Measurements from ENCODE around the gene NPHP4. TPM values are rescaled to one million over a fixed set of nuclear protein-coding genes. Genes with fewer than 3 reads are reported as not detected.

The NPHP4 gene
- total RNA-seq, 2 experiments from 2014 or later, result 6.2 to 7.7 TPM

DNA sequence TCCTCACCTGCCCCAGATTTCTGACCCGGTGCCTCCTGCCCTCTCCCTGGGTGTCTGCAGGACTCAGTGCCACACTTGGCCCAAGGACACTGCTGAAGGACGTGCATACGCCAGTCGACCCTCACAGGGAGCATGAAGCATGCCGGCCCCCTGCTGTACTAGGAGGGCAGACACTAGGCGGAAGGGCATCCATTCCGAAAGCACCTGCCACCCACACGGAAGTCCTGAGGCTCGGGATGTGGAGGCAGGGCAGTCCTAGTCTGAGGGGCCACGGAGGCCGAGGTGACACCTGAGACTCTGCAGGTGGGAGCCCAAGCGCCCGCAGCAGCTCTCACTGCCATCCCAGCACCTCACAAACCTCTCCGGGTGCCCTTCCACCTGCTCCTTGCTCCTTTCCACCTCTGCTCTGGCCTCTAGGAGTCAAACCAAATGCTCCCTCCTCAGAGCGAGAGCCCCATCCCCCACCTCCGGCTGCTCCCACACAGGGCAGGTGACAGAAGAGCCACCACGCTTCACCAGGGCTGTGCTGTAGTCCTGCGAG, 2.4 kb downstream of the NPHP4 start:
- Histone ChIP-seq H3K36me3 (ENCODE audit: insufficient read depth, low read length) (no peaks in the 10 kb centered on the region), H3K27me3 (ENCODE audit: control insufficient read depth in 1 of 2, insufficient read depth in 2 of 2, low read length in 2 of 2) (no peaks in the 10 kb centered on the region), H3K9me3 (ENCODE audit: control insufficient read depth in 1 of 2, insufficient read depth in 1 of 2, low read length in 2 of 2) (no peaks in the 10 kb centered on the region), H3K4me3 (ENCODE audit: low read length) (no peak overlapping the region), H3K4me1 (ENCODE audit: insufficient read depth, low read length) (peaks cover 27% of the 10 kb centered on the region), H3K27ac (ENCODE audit: low read depth in 1 of 2, low read length in 2 of 2) (no peak overlapping the region)
- peak in 1 of 14 experiments; percentile 18 for DNase-seq
- Mint-ChIP-seq H3K4me3 (peak overlapping the region; percentile 93), H3K27me3 (no peaks in the 10 kb centered on the region), H3K4me1 (ENCODE audit: low read depth) (peaks cover 29% of the 10 kb centered on the region), H3K9me3 (no peaks in the 10 kb centered on the region), H3K36me3 (ENCODE audit: low read depth) (peaks cover 17% of the 10 kb centered on the region), H3K27ac (no peak overlapping the region)
- CTCF ChIA-PET, result no interaction called here
- intact Hi-C loops (cut with DNase I, micrococcal nuclease), result loop anchor here in 1 of 2 experiments (5.0 to 10.0 kb wide), 2 partner anchors 795 to 1968 kb away; partner anchors contain the start of gene CAMTA1
- POLR2A ChIA-PET, result no interaction called here
- no peak for ATAC-seq (ENCODE audit: poor library complexity)
- TF ChIP-seq, protein P1, sequence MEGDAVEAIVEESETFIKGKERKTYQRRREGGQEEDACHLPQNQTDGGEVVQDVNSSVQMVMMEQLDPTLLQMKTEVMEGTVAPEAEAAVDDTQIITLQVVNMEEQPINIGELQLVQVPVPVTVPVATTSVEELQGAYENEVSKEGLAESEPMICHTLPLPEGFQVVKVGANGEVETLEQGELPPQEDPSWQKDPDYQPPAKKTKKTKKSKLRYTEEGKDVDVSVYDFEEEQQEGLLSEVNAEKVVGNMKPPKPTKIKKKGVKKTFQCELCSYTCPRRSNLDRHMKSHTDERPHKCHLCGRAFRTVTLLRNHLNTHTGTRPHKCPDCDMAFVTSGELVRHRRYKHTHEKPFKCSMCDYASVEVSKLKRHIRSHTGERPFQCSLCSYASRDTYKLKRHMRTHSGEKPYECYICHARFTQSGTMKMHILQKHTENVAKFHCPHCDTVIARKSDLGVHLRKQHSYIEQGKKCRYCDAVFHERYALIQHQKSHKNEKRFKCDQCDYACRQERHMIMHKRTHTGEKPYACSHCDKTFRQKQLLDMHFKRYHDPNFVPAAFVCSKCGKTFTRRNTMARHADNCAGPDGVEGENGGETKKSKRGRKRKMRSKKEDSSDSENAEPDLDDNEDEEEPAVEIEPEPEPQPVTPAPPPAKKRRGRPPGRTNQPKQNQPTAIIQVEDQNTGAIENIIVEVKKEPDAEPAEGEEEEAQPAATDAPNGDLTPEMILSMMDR (IDR thresholded peaks at IDR 0.05), result no peak

DNA sequence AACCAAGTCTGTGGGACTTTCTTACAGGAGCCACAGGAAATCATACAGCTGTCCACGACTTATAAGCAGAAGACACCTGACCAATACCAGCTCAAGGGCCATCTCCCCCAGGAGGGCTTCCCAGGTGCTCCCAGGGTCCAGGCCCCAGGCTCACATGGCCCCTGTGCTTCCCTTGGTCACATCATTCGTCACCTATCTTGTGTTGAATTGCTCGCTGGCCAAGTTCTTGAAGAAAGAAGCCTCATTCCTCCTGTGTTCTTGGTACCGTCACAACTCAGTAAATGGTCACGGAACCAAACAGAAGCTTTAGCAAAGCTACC, 3.0 kb downstream of the NPHP4 start:
- Histone ChIP-seq H3K27me3 (ENCODE audit: control insufficient read depth in 1 of 2, insufficient read depth in 2 of 2, low read length in 2 of 2) (no peaks in the 10 kb centered on the region), H3K27ac (ENCODE audit: low read depth in 1 of 2, low read length in 2 of 2) (no peak overlapping the region), H3K4me1 (ENCODE audit: insufficient read depth, low read length) (peaks cover 22% of the 10 kb centered on the region), H3K36me3 (ENCODE audit: insufficient read depth, low read length) (no peaks in the 10 kb centered on the region), H3K4me3 (ENCODE audit: low read length) (no peak overlapping the region), H3K9me3 (ENCODE audit: control insufficient read depth in 1 of 2, insufficient read depth in 1 of 2, low read length in 2 of 2) (no peaks in the 10 kb centered on the region)
- Mint-ChIP-seq H3K4me1 (ENCODE audit: low read depth) (peaks cover 24% of the 10 kb centered on the region), H3K27ac (no peak overlapping the region), H3K27me3 (no peaks in the 10 kb centered on the region), H3K36me3 (ENCODE audit: low read depth) (peaks cover 12% of the 10 kb centered on the region), H3K4me3 (peak overlapping the region; percentile 51), H3K9me3 (no peaks in the 10 kb centered on the region)
- ChIA-PET CTCF (no interaction called here), POLR2A (no interaction called here)
- DNase-seq (no peak), ATAC-seq (ENCODE audit: poor library complexity) (no peak)
- TF ChIP-seq, protein P1 (IDR thresholded peaks at IDR 0.05), result no peak
- intact Hi-C loops (cut with DNase I, micrococcal nuclease), result no loop called here

DNA sequence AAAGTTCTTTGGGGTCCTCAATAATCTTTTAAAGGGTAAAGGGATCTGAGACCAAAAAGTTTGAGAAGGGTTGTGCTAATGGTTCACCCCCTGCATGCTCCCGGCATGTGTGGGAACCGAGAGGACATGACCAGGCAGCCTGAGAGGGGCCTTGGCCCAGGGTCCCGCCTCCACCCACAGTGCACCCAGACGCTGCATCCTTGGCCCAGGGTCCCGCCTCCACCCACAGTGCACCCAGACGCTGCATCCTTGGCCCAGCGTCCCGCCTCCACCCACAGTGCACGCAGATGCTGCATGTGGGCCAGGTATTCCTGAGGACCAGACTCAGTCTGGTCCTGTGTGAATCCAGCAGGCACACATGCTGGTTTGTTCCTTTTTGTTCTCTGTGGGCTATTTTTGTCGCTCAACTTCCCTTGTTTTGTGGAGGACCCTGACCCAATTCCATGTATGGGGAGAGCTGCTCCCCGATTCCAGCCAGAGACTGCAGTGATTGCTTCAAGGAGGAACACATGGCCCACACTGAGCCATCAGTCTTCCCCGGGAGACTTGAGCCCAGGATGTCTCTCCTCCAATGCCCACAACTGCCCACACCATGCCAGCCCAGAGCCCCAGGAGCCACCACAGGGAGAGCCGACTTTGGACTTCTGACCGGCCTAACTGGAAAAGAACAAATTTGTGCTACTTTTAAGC, 3.5 kb downstream of the NPHP4 start:
- ATAC-seq (ENCODE audit: poor library complexity) (no peak), DNase-seq (no peak)
- Histone ChIP-seq H3K27me3 (ENCODE audit: control insufficient read depth in 1 of 2, insufficient read depth in 2 of 2, low read length in 2 of 2) (no peaks in the 10 kb centered on the region), H3K27ac (ENCODE audit: low read depth in 1 of 2, low read length in 2 of 2) (no peak overlapping the region), H3K4me1 (ENCODE audit: insufficient read depth, low read length) (peaks cover 17% of the 10 kb centered on the region), H3K4me3 (ENCODE audit: low read length) (no peak overlapping the region), H3K36me3 (ENCODE audit: insufficient read depth, low read length) (no peaks in the 10 kb centered on the region), H3K9me3 (ENCODE audit: control insufficient read depth in 1 of 2, insufficient read depth in 1 of 2, low read length in 2 of 2) (no peaks in the 10 kb centered on the region)
- CTCF ChIA-PET, result no interaction called here
- POLR2A ChIA-PET, result no interaction called here
- intact Hi-C loops (cut with DNase I, micrococcal nuclease), result no loop called here
- no peak overlapping the region for H3K27ac Mint-ChIP-seq
- peaks cover 19% of the 10 kb centered on the region for H3K4me1 Mint-ChIP-seq (ENCODE audit: low read depth)
- peak overlapping the region; percentile 51 for H3K4me3 Mint-ChIP-seq
- TF ChIP-seq, protein P1 (IDR thresholded peaks at IDR 0.05), result no peak
- peaks cover 11% of the 10 kb centered on the region for H3K36me3 Mint-ChIP-seq (ENCODE audit: low read depth)
- H3K9me3 Mint-ChIP-seq, result no peaks in the 10 kb centered on the region
- no peaks in the 10 kb centered on the region for H3K27me3 Mint-ChIP-seq

All from CD4-positive, alpha-beta T cell (primary cell).